Lower lobe of right lung (tissue), 2 donors: ENCODE measurements around the gene CHMP1A. TPM values are rescaled to one million over a fixed set of nuclear protein-coding genes. Genes with fewer than 3 reads are reported as not detected.
A peak's percentile ranks its signal among the peaks of the same experiment; 100 is the strongest.
"Not testable (repeated sequence)": the region's sequence is repeated elsewhere in the genome, so short reads cannot be mapped to it uniquely, and the experiment has no call there.

Experiments
- ATAC-seq, 2 donors: fragments of 200-7000 bp; cut with Tn5 transposase; one replicate each; pipeline ENCODE4 v1.9.1; 2020 to 2022; ENCODE audit warnings: mild to moderate bottlenecking in 2 of 2, moderate library complexity in 2 of 2
- DNase-seq: peaks from one replicate; pipeline ENCODE4 v3.0.0-alpha.2; 2020
- H3K27ac ChIP-seq: fragments of 200-600 bp; one replicate; pipeline ENCODE4 v1.8.0; 2022
- H3K27me3 ChIP-seq: fragments of 200-600 bp; one replicate; pipeline ENCODE4 v1.8.0; 2022; ENCODE audit warnings: low read depth
- H3K36me3 ChIP-seq: fragments of 200-600 bp; one replicate; pipeline ENCODE4 v1.8.0; 2022; ENCODE audit warnings: mild to moderate bottlenecking
- H3K4me1 ChIP-seq: fragments of 200-600 bp; one replicate; pipeline ENCODE4 v1.8.0; 2022
- H3K4me3 ChIP-seq: fragments of 200-600 bp; one replicate; pipeline ENCODE4 v1.8.0; 2022; ENCODE audit warnings: mild to moderate bottlenecking
- H3K9me3 ChIP-seq: fragments of 200-600 bp; one replicate; pipeline ENCODE4 v1.8.0; 2022
- intact Hi-C: fragments of 100-400 bp; cut with DNase I; formaldehyde crosslinking; loops from one replicate; pipeline ENCODE4 v1.11.0; 2022
- total RNA-seq: library from RNA; stranded (reverse); fragmentation: NEBNext Ultra II Directional; extraction: Animal tissue kit (Norgen Biotek cat#: 25700); gene quantifications from one replicate; pipeline ENCODE4 v1.2.1, GENCODE V29; 2021
- TF ChIP-seq, protein P1 (sequence below): fragments of 200-600 bp; IDR thresholded peaks from one replicate; pipeline ENCODE4 v1.8.0; 2022; ENCODE audit warnings: antibody characterized with exemption, mild to moderate bottlenecking
- donor health status: DM: no; HTN: yes; CAD: no; lungs with severe emphysema.

The CHMP1A gene
- total RNA-seq, 1 donor from 2014 or later, result 70.4 TPM

DNA sequence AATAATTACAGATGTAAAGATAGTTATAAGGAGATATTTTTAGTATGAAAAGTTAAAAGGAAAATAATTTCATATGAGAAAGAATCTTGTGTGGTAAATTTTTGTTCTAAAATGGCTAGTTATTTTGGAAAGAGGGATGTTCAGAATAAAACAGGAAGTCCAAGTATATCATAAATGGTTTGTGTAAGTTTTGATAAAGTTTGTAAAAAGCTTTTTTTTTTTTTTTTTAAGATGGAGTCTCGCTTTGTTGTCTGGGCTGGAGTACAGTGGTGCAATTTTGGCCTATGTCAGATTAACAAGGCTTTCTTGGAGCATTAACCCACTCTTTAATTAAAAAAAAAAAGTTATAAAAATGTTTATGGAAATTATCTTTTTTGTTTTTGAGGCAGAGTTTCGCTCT is 20.8 kb upstream of the CHMP1A start:
- DNase-seq (no peak), ATAC-seq (no peak)
- no peaks in the 10 kb centered on the region for H3K4me1 ChIP-seq
- H3K4me3 ChIP-seq, result no peak overlapping the region
- H3K27me3 ChIP-seq, result no peaks in the 10 kb centered on the region
- H3K27ac ChIP-seq, result no peak overlapping the region
- H3K9me3 ChIP-seq, result no peaks in the 10 kb centered on the region
- intact Hi-C loops, result no loop called here
- no peaks in the 10 kb centered on the region for H3K36me3 ChIP-seq
- TF ChIP-seq, protein P1, sequence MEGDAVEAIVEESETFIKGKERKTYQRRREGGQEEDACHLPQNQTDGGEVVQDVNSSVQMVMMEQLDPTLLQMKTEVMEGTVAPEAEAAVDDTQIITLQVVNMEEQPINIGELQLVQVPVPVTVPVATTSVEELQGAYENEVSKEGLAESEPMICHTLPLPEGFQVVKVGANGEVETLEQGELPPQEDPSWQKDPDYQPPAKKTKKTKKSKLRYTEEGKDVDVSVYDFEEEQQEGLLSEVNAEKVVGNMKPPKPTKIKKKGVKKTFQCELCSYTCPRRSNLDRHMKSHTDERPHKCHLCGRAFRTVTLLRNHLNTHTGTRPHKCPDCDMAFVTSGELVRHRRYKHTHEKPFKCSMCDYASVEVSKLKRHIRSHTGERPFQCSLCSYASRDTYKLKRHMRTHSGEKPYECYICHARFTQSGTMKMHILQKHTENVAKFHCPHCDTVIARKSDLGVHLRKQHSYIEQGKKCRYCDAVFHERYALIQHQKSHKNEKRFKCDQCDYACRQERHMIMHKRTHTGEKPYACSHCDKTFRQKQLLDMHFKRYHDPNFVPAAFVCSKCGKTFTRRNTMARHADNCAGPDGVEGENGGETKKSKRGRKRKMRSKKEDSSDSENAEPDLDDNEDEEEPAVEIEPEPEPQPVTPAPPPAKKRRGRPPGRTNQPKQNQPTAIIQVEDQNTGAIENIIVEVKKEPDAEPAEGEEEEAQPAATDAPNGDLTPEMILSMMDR, result no peak

DNA sequence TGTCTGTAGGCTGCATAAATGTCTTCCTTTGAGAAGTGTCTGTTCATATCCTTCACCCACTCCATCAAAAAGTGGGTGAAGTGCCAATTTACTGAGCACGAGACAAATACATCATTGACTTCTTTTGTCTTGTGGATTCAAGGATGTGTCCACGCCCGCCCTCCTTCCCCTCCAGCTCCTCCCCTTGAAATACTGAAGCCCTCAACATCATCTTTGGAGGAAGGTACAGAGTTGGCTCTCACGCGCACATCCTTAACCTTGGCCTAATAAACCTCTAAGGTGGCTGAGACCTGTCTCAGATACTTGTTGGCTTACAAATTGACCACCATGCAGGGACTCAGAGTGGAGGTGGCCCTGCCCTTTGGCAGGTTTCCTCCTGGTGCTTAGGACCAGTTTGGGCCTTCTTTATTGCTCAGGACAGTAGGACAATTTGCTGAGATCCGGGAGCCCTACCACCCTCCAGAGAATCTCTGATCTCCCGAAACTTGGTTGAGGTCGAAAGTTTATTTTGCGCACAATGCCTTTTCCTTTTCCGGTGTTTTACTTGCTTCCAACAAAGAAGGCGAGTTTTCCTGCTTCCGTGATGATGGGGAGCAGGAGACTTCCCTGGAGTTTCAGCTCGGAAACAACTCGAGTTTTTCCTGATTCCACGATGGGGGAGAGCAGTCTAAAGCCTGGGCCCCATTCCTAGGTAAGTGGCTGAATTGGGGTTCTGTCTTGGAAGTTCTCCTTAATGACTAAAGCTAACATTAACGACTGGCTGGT is 14.9 kb upstream of the CHMP1A start:
- peaks cover 6% of the 10 kb centered on the region for H3K4me1 ChIP-seq
- H3K9me3 ChIP-seq, result no peaks in the 10 kb centered on the region
- no peaks in the 10 kb centered on the region for H3K27me3 ChIP-seq
- no peaks in the 10 kb centered on the region for H3K36me3 ChIP-seq
- peak overlapping the region; percentile 1 for H3K4me3 ChIP-seq
- intact Hi-C loops, result no loop called here
- peak overlapping the region; percentile 61 for H3K27ac ChIP-seq
- no peak for DNase-seq
- TF ChIP-seq, protein P1, result no peak
- ATAC-seq, result no peak

DNA sequence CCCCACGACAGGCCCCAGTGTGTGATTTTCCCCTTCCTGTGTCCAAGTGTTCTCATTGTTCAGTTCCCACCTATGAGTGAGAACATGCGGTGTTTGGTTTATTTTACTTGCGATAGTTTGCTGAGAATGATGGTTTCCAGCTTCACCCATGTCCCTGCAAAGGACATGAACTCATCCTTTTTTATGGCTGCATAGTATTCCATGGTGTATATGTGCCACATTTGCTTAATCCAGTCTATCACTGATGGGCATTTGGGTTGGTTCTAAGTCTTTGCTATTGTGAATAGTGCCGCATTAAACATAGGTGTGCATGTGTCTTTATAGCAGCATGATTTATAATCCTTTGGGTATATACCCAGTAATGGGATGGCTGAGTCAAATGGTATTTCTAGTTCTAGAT is 14.1 kb upstream of the CHMP1A start:
- ATAC-seq, intact Hi-C loops: not testable (repeated sequence)

DNA sequence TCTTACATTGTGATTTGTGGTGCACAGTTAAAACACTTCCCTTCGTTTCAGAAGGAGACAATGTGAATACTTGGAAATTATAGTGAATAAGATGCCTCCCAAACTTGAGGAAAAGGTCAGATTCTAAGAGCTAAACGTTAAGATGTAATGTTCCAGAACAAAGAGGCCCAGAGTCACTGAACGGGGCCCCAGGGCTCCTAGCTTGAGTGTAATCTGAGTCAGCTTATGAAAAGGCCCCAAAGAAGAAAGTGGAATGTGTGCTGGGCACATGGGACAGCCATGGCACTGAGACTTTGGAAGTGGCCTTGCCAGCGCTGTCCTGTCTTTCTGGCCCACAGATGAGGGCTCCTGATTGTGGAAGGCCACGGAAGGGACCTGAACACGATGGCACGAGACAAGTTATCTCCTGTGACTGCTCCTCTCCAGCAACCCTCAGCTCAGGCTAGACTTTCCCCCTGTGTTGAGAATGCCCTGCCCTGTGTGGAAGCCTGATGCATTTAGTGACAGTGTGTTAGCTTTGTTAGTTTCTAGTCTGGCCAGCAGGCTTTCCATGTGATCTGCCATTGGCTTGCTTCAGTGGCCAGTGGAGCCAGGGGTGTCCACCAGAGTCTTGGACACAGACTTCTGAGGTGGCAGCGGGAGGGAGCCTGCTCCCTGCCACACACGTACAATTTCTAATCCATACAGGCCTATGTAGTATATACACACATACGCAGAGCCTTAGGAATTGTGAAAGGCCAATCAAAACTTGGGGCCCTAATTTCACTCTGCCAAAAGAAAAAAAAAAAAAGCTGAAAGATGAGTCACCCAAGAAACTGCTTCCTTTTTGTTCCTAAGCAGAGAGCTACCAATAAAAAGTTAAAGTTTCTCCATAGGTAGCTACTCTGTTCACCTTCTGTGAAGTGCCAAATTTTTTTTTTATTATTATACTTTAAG is 13.3 kb upstream of the CHMP1A start:
- Histone ChIP-seq H3K27ac (no peak overlapping the region), H3K27me3 (no peaks in the 10 kb centered on the region), H3K9me3 (no peaks in the 10 kb centered on the region), H3K4me1 (peaks cover 6% of the 10 kb centered on the region), H3K4me3 (no peak overlapping the region), H3K36me3 (no peaks in the 10 kb centered on the region)
- TF ChIP-seq, protein P1, result no peak
- DNase-seq (no peak), ATAC-seq (no peak)
- intact Hi-C loops, result no loop called here

More for the DNA sequence above, 14.1 kb upstream of the CHMP1A start:
- H3K27ac ChIP-seq, H3K36me3 ChIP-seq, H3K27me3 ChIP-seq, H3K4me3 ChIP-seq, H3K9me3 ChIP-seq, H3K4me1 ChIP-seq, DNase-seq: not testable (repeated sequence)

DNA sequence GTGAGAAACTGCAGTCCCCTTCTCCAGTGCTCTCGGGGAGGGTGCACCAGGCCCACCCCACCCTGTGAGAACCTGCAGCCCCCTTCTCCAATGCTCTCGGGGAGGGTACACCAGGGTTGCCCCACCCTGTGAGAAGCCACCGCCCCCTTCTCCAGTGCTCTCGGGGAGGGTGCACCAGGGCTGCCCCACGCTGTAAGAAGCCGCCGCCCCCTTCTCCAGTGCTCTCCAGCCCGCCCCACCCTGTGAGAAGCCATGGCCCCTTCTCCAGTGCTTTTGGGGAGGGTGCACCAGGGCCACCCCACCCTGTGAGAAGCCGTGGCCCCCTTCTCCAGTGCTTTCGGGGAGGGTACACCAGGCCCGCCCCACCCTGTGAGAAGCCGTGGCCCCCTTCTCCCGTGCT is 12.2 kb upstream of the CHMP1A start:
- Histone ChIP-seq H3K27me3 (no peaks in the 10 kb centered on the region), H3K9me3 (no peaks in the 10 kb centered on the region), H3K4me1 (peaks cover 6% of the 10 kb centered on the region), H3K36me3 (no peaks in the 10 kb centered on the region), H3K27ac (no peak overlapping the region), H3K4me3 (no peak overlapping the region)
- TF ChIP-seq, protein P1, result no peak
- ATAC-seq, result no peak
- no peak for DNase-seq
- intact Hi-C loops, result no loop called here

DNA sequence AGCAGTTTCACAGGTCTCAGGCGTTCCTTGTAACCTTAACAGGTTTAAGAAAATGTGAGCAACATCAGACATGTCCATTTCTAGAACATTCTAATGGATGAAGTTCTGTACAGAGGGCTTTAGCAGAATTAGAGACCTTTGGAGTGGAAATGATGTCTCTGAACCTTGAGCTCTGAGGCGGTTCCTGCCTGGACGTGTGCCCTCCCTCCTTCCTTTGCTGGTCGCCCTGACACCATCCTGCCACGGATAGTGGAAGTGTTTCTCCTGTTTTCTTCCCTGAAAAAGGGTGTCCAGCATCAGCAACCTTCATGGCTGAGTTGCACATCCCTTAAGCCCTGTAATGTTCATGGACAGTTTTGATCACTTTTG is 11.3 kb upstream of the CHMP1A start:
- ATAC-seq (peak; percentile 41 to 45), DNase-seq (no peak)
- H3K36me3 ChIP-seq, result peaks cover 3% of the 10 kb centered on the region
- TF ChIP-seq, protein P1, result no peak
- no peaks in the 10 kb centered on the region for H3K9me3 ChIP-seq
- H3K27ac ChIP-seq, result peak overlapping the region; percentile 68
- no peaks in the 10 kb centered on the region for H3K27me3 ChIP-seq
- H3K4me3 ChIP-seq, result peak overlapping the region; percentile 34
- H3K4me1 ChIP-seq, result peaks cover 6% of the 10 kb centered on the region
- intact Hi-C loops, result no loop called here
